Hematopoietic multipotent progenitor cell treated with erythropoietin and hydrocortisone succinate and interleukin-3 and kit ligand, for 8 days (in vitro differentiated cells): ENCODE measurements around the gene PTGR2.
"Not testable (repeated sequence)": the region's sequence is repeated elsewhere in the genome, so short reads cannot be mapped to it uniquely, and the experiment has no call there.

Source experiments
- DNase-seq: peaks from one replicate; pipeline ENCODE4 v3.0.0-alpha.2; 2015

Gene PTGR2

DNA sequence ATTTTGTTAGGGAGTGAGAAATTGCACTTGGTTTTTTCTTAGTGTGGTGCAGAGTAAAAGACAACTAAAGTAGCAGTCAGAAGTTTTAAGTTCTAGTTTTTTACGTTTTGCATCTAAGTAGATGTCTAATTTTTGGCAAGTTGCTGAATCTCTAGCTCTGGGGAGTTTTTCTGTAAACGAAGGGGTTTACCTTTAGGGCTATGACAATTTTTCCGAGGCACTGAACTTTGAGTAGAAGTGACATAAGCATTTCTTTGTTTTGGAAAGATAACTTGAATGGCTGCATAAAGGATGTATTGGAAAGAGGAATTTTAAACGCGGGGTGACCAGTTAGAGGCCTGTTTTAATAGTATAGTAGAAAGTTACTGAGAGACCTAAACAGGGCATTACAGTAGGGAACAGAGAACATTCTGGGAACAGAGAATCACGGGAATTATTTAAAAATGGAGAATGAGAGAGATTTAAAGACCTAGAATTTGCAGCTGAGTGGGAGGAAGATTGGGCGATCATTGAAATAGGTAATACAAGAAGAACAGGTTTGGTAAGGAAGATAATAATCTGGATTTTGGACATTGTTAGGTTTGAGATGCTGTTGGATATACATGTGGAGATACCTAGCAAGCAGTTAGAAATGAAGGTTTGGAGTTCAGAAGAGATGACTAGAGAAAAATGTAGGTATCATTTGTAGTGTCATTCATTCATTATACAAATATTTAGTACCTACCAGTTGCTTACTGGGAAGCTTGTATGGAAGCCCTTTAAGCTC, 36.2 kb downstream of the PTGR2 start:
- DNase-seq = no peak

DNA sequence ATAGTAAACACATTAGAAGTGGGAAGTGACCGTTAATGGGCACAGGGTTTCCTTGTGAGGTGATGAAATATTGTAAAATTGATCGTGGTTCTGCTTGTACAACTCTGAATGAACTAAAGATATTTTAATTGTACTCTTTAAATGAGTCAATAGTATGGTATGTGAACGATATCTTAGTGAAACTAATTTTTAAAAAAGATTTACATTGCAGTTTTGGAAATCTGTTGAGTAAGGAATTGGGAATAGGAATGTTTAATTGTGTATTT, 36.8 kb downstream of the PTGR2 start:
- DNase-seq = no peak

DNA sequence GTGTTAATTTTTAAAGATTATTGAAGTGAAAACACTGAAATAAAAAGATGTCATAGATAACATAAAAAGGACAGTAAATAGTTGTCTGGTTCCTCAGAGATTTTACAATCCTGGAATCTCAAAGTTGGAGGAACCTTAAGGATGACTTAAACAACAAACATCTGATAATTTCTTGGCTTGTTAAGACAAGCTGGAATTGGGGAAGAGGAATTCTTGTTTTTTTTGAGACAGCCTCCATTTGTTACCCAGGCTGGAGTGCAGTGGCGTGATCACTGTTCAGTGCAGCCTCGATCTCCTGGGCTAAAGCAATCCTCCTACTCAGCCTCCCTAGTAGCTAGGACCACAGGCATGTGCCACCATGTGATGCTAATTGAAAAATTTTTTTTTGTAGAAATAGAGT, 37.3 kb downstream of the PTGR2 start:
- no peak for DNase-seq

DNA sequence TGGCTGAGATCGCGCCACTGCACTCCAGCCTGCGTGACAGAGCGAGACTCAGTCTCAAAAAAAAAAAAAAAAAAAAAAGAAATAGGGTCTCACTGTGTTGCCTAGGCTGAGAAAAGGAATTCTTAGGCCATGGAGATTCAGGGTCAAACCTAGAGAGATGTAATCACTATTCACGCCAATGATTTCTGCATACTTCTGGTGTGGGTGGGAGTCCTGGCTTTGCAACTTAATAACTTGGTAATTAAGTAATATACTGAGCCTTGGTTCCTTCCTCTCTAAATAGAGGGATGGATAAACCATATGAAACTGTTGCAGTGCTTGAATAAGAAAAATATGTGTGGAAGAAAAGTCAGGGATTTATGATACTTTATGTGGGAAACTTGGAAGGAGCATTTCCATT, 37.7 kb downstream of the PTGR2 start:
- DNase-seq = no peak

DNA sequence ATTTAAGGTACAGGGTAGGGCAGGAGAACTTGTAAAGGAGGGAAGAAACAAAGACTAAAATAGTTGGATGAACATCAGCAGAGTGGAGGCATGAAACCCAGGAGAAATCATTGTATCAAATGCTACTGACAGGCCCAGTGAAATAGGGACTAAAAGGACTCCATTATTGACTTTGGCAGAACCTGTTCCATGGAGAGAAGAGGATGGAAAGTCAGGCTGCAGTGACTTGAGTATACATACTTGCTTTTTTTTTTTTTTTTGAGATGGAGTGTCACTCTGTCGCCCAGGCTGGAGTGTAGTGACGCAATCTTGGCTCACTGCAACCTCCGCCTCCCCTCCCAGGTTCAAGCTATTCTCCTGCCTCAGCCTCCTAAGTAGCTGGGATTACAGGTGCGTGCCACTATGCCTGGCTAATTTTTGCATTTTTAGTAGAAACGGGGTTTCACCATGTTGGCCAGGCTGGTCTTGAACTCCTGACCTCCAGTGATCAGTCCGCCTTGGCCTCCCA, 42.6 kb downstream of the PTGR2 start:
- DNase-seq = not testable (repeated sequence)

DNA sequence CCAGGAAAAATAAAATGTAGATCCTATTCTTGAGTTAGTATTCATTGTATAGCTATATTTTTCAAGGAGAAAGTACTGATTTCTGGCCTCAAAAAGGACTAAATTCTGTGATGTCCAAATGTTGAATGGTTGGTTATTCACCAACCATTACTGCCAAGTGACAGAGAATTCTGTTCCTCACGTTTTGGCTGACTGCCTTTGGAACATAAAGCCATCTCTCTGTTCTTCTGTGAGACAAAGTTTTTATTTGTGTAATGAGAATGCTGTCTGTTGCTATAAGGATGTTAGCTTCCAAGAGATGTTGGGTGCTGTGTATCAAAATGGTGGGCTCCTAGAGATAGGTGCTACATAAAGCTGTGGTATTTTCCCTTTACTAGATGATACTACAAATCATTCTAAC, 44.3 kb downstream of the PTGR2 start:
- no peak for DNase-seq

DNA sequence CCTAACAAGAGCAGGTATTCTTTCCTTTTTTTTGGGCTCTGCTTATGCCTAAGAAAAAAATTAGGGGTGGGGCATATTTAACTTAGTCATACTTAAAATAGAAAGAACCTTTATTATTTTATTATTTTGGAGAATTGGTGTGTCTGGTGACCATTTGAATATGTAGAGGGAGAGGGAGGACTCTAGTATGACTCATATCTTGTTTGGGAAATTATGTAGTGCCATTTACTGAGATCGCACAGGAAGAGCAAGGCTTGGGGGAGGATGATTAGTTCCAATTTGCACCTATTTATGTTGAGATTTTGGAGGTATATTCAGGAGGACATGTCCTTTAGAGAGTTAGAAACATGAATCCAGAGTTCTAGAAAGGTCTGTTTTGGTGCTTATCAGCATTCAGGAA, 44.9 kb downstream of the PTGR2 start:
- DNase-seq = no peak

DNA sequence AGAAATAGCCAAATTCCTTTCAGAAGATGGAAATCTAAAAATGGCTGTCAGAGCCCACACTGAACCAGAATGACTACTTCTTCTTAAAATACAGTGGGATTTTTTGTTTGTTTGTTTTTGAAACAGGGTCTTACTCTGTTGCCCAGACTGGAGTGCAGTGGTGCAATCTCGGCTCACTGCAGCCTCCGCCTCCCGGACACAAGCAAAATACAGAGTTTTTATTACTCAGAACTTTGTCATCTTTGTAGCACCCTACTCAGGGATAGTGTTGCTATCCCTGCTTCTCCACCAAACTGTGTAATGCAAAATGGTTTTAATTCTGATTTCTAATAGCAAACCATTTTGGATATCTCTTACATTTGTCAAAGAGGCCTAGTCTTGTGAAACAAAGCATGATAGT, 51.4 kb downstream of the PTGR2 start:
- no peak for DNase-seq

DNA sequence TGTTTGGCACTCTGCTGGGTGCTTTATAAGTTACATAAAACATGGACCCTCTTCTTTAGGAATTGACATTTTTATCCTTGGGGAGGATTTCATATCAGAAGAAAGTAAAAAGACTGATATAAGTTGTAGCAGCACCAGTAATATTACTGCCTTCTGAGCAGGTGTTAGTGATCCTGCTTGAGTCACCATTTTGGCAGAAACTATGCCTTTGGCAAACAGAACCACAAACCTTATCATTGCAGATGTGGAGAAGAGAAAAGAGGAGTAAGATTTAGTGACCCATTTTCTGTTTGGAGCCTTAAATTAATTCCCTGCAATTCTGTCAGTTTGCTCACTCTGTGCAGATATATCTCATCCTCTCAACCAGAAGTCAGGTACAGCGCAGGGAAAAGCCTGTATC, 58.0 kb downstream of the PTGR2 start:
- DNase-seq = no peak

DNA sequence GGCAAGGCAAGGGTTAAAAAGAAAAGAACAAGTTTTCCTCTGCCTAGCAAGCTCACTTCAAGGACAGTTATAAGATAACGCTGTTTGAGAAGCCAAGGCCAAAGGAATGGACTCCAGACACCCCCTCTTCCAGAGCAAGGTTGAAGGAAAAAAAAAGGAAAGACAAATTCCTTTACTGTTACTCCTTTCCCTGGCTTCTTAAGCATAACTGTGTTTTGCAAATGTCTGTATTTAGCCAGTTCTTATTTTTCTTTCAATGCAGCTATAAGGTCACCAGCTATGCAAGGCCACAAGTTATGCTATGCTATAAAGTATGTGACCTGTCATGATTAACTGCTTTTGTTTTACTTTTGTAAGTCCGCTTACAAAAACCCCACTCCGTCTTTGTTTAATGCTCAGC, 61.6 kb downstream of the PTGR2 start:
- no peak for DNase-seq

DNA sequence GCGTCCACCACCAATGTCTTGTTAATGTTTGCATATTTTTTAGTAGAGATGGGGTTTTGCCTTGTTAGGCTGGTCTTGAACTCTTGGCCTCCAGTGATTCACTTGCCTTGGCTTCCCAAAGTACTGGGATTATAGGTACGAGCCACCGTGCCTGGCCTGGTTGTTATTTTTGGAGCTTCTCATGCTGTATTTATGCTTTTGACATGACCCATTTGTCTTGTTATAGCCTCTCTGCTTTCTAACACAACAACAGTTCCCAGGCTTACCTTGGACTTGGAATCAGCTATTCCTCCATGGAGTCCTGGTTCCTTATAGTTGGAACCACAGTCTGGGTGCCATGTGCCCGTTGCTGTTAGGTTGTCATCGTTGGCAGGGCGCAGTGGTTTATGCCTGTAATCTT, 64.7 kb downstream of the PTGR2 start:
- DNase-seq = no peak

DNA sequence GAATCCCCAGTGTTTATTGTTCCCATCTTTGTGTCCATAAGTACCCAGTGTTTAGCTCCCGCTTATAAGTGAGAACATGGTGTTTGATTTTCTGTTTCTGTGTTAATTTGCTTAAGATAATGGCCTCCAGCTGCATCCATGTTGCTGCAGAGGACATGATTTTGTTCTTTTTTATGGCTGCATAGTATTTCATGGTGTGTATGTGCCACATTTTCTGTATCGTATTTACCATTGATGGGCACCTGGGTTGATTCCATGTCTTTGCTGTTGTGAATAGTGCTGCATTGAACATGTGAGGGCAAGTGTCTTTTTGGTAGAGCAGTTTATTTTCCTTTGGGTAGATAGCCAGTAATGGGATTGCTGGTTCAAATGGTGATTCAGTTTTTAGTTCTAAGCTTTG, 67.8 kb downstream of the PTGR2 start:
- not testable (repeated sequence) for DNase-seq

DNA sequence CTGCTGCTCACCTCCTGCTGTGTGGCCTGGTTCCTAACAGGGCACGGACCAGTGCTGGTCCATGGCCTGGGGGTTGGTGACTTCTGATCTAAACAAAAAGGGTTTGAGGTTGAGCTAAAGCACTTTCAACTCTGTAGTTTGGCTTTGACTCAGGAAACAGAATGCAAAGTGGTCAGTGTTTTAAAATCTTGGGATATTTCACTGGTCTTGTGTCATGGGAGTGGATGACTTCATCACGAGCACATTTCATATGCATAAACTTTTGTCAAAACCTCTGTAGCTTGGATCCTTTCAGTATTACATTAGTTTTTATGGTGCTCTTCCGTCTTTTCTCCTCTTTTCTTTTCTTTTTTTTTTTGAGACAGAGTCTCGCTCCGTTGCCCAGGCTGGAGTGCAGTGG, 72.7 kb downstream of the PTGR2 start:
- DNase-seq = no peak
